SU-DHL-6 (cell line): ENCODE measurements around the gene ASTN2.

ENCODE experiments used
- H2AFZ ChIP-seq: fragments of 200-600 bp; sonication (generic); 2 replicates; pipeline ENCODE4 v1.6.1; 2014; ENCODE audit warnings: low read depth, mild to moderate bottlenecking, moderate library complexity, mixed read lengths, antibody characterized with exemption, low read length; ENCODE audit not compliant: severe bottlenecking
- H3F3A ChIP-seq: fragments of 200-600 bp; shearing (Covaris generic); 2 replicates; pipeline ENCODE4 v1.6.0; 2016; ENCODE audit warnings: antibody characterized with exemption, mild to moderate bottlenecking; ENCODE audit not compliant: insufficient read depth
- H3K27ac ChIP-seq: fragments of 200-600 bp; sonication (generic); 2 replicates; pipeline ENCODE4 v1.5.1; 2016; ENCODE audit warnings: low read depth, mild to moderate bottlenecking, low read length, moderate library complexity, mixed read lengths
- H3K27me3 ChIP-seq: fragments of 200-600 bp; sonication (generic), shearing (Covaris generic); 2 replicates; pipeline ENCODE4 v1.6.0; 2014; ENCODE audit warnings: mild to moderate bottlenecking, low read length
- H3K36me3 ChIP-seq: fragments of 200-600 bp; sonication (generic); 2 replicates; pipeline ENCODE4 v1.6.1; 2014; ENCODE audit warnings: mild to moderate bottlenecking, low read length, mixed read lengths
- H3K4me2 ChIP-seq: fragments of 300-600, 200-600 bp; shearing (Covaris generic), sonication (generic); 2 replicates; pipeline ENCODE4 v1.6.0; 2014; ENCODE audit warnings: low read length, low read depth, mild to moderate bottlenecking; ENCODE audit not compliant: poor library complexity, severe bottlenecking
- H3K4me3 ChIP-seq: fragments of 200-600 bp; sonication (generic); 2 replicates; pipeline ENCODE4 v1.5.1; 2014; ENCODE audit warnings: antibody characterized with exemption, low read length, mild to moderate bottlenecking, mixed read lengths; ENCODE audit not compliant: insufficient read depth, poor library complexity, severe bottlenecking
- H3K79me2 ChIP-seq: fragments of 200-600 bp; sonication (generic); 2 replicates; pipeline ENCODE4 v1.6.1; 2014; ENCODE audit warnings: mild to moderate bottlenecking, low read length, moderate library complexity; ENCODE audit not compliant: insufficient read depth
- H3K9ac ChIP-seq: fragments of 200-600 bp; sonication (generic); 2 replicates; pipeline ENCODE4 v1.7.0; 2014; ENCODE audit warnings: mild to moderate bottlenecking, low read length
- H3K9me2 ChIP-seq: fragments of 200-600 bp; sonication (generic); replicated peaks from 2 replicates; pipeline ENCODE4 v1.6.1; 2014; ENCODE audit warnings: low read length; ENCODE audit not compliant: insufficient read depth
- H3K9me3 ChIP-seq: fragments of 200-600 bp; sonication (generic); 2 replicates; pipeline ENCODE4 v1.6.1; 2014; ENCODE audit warnings: low read length, mixed read lengths; ENCODE audit not compliant: insufficient read depth
- H4K20me1 ChIP-seq: fragments of 200-600 bp; sonication (generic); 2 replicates; pipeline ENCODE4 v1.6.1; 2014; ENCODE audit warnings: low read depth, mild to moderate bottlenecking, antibody characterized with exemption, low read length, moderate library complexity, mixed read lengths
- CTCF ChIP-seq: fragments of 200-600 bp; sonication (generic); IDR thresholded peaks from one replicate; pipeline ENCODE4 v1.5.1; 2017; ENCODE audit warnings: antibody characterized with exemption, mild to moderate bottlenecking, low read length, moderate library complexity; ENCODE audit not compliant: insufficient read depth, poor library complexity, severe bottlenecking
- EZH2phosphoT487 ChIP-seq: fragments of 200-600 bp; sonication (generic), shearing (Covaris generic); conservative IDR thresholded peaks from 2 replicates; pipeline ENCODE4 v1.6.1; 2018; ENCODE audit warnings: mild to moderate bottlenecking, antibody characterized with exemption, low read length, moderate library complexity, mixed read lengths

The ASTN2 gene

GRCh38 chr9:116480700-116481099 is 934.2 kb downstream of the ASTN2 start:
- Histone ChIP-seq H3K79me2 (no peaks in the 10 kb centered on the region), H3K27me3 (no peaks in the 10 kb centered on the region), H3K9me3 (no peaks in the 10 kb centered on the region), H4K20me1 (no peaks in the 10 kb centered on the region), H3K4me2 (no peak overlapping the region), H3K27ac (no peak overlapping the region), H3K36me3 (no peaks in the 10 kb centered on the region), H3K9ac (no peak overlapping the region), H3K9me2 (no peaks in the 10 kb centered on the region), H3K4me3 (no peak overlapping the region), H2AFZ (no peak overlapping the region), H3F3A (no peaks in the 10 kb centered on the region)
- TF ChIP-seq CTCF (no peak), EZH2phosphoT487 (no peak)

GRCh38 chr9:116479967-116480366 is 934.9 kb downstream of the ASTN2 start:
- no peaks in the 10 kb centered on the region for H3K79me2 ChIP-seq
- H3K9ac ChIP-seq = no peak overlapping the region
- TF ChIP-seq CTCF = no peak
- TF ChIP-seq EZH2phosphoT487 = no peak
- H3K36me3 ChIP-seq = no peaks in the 10 kb centered on the region
- no peaks in the 10 kb centered on the region for H3K9me2 ChIP-seq
- H3K4me3 ChIP-seq = no peak overlapping the region
- H4K20me1 ChIP-seq = no peaks in the 10 kb centered on the region
- H2AFZ ChIP-seq = no peak overlapping the region
- no peaks in the 10 kb centered on the region for H3K9me3 ChIP-seq
- no peak overlapping the region for H3K27ac ChIP-seq
- no peaks in the 10 kb centered on the region for H3K27me3 ChIP-seq
- no peaks in the 10 kb centered on the region for H3F3A ChIP-seq
- H3K4me2 ChIP-seq = no peak overlapping the region

GRCh38 chr9:116479056-116479544 is 935.8 kb downstream of the ASTN2 start:
- H3K9me2 ChIP-seq = no peaks in the 10 kb centered on the region
- H3K36me3 ChIP-seq = no peaks in the 10 kb centered on the region
- H3K4me3 ChIP-seq = no peak overlapping the region
- H3K27ac ChIP-seq = no peak overlapping the region
- no peaks in the 10 kb centered on the region for H3F3A ChIP-seq
- H4K20me1 ChIP-seq = no peaks in the 10 kb centered on the region
- no peaks in the 10 kb centered on the region for H3K9me3 ChIP-seq
- H3K9ac ChIP-seq = no peak overlapping the region
- H3K4me2 ChIP-seq = no peak overlapping the region
- no peaks in the 10 kb centered on the region for H3K79me2 ChIP-seq
- no peaks in the 10 kb centered on the region for H3K27me3 ChIP-seq
- no peak for TF ChIP-seq EZH2phosphoT487
- no peak for TF ChIP-seq CTCF
- H2AFZ ChIP-seq = no peak overlapping the region
